ENCODE results near the gene ZNF473.
"Not testable (repeated sequence)": the region's sequence is repeated elsewhere in the genome, so short reads cannot be mapped to it uniquely, and the experiment has no call there.

DNA sequence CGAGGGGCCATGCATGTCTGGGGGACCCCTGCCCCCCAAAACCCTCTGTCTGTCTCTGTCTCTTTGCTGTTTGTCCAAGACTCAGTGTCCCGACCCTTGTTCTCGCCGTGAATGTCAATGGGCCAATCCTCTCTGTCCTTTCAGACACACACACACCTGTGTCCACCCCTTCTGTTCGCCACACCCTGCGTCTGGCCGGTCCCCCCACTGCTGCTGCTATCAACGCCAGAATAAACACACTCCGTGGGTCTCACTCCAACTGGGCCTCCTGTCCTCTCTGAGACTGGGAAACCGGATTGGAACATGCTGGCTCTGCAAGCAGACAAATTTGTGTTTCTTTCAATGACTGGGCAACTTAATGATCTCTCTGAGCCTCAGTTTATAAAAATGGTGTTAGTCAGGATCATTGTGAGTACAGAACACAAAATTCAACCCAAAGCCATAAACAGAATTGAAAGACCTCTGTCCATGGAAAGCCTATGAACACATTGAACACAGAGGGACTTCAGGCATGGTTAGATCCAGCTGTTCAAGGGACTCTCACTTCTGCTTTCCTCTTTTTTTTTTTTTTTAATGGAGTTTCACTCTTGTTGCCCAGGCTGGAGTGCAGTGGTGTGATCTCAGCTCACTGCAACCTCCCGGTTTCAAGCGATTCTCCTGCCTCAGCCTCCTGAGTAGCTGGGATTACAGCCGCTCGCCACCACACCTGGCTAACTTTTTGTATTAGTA, 50.0 kb downstream of the ZNF473 start:
- TF ChIP-seq CTCF (conservative IDR thresholded peaks at IDR 0.05; ENCODE audit: low read length); EZH2phosphoT487 (IDR thresholded peaks at IDR 0.05; ENCODE audit: borderline replicate concordance): not testable (repeated sequence)

Measured in Loucy (cell line).